Thyroid gland (tissue), 4 donors: ENCODE data around the gene ATP6AP1.

Source experiments
- POLR2A ChIP-seq, 2 donors: fragments of 450-650 bp; IDR thresholded peaks; one replicate each; pipeline ENCODE4 v1.6.1; 2017; ENCODE audit warnings: antibody characterized with exemption in 2 of 2, mild to moderate bottlenecking in 2 of 2, moderate library complexity in 1 of 2
- TF ChIP-seq, protein P1 (sequence below), 6 experiments: fragments of 200-600 bp in 3 of 6; fragments of 450-650 bp in 3 of 6; sonication (generic) in 3 of 6; IDR thresholded peaks; one replicate each; pipeline ENCODE4 v1.5.1; 2016 to 2019; ENCODE audit warnings: antibody characterized with exemption in 6 of 6, mild to moderate bottlenecking in 2 of 6, inconsistent platforms in 1 of 6, moderate library complexity in 1 of 6

DNA sequence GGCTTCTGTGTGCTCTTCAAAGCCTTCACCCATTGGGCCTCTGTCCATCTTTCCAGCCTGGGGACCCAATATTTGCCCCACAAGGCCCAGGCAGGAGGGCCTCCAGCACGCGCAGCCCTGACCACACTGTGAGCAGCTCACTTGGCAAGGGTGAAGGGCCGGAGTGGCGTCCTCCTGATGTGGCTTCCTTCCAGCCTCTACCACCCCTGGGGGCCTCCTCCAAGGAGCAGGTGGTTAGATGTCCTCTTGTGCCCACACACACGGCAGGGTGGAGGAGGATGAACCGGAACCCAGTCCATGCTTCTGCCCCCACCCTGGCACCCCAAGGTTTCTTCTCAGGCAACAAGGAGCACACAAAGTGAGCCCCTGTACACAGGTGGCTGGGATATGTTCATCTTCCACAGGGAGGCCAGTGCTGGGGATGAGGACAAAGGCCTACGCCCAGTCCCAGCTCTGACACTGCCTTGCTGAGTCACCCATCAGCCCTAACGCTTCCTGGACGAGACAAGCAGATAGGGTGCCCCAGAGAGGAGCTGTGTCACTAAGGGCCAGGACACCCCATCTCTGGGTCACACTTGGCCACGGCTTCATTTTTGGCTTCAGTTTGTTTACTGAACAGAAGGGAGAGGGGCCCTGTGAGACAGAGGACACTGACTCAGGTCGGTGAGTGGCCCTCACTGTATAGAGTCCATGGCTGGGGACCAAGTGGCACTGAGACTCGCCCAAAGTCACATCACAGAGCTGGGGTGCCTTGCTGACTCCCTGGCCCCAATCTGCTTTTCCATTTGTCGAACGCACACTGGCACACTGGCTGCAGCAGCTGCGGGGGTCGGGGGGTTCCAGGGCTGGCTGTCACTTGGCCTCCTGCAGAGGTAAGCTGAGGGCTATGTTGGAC lies 56.0 kb downstream of the ATP6AP1 start:
- TF ChIP-seq, protein P1, sequence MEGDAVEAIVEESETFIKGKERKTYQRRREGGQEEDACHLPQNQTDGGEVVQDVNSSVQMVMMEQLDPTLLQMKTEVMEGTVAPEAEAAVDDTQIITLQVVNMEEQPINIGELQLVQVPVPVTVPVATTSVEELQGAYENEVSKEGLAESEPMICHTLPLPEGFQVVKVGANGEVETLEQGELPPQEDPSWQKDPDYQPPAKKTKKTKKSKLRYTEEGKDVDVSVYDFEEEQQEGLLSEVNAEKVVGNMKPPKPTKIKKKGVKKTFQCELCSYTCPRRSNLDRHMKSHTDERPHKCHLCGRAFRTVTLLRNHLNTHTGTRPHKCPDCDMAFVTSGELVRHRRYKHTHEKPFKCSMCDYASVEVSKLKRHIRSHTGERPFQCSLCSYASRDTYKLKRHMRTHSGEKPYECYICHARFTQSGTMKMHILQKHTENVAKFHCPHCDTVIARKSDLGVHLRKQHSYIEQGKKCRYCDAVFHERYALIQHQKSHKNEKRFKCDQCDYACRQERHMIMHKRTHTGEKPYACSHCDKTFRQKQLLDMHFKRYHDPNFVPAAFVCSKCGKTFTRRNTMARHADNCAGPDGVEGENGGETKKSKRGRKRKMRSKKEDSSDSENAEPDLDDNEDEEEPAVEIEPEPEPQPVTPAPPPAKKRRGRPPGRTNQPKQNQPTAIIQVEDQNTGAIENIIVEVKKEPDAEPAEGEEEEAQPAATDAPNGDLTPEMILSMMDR (IDR thresholded peaks at IDR 0.05), result no peak
- TF ChIP-seq POLR2A (IDR thresholded peaks at IDR 0.05), result no peak
